Activated T-cell treated with anti-CD3 and anti-CD28 coated beads, Interleukin-2, amount 50 U/mL, for 1 hour (primary cell): ENCODE measurements around the gene PHLDA2.
A peak's percentile ranks its signal among the peaks of the same experiment; 100 is the strongest.
"Not testable (repeated sequence)": the region's sequence is repeated elsewhere in the genome, so short reads cannot be mapped to it uniquely, and the experiment has no call there.

Experiments used
- DNase-seq: peaks from one replicate; pipeline ENCODE4 v3.0.0-alpha.2; 2020

Gene PHLDA2

DNA sequence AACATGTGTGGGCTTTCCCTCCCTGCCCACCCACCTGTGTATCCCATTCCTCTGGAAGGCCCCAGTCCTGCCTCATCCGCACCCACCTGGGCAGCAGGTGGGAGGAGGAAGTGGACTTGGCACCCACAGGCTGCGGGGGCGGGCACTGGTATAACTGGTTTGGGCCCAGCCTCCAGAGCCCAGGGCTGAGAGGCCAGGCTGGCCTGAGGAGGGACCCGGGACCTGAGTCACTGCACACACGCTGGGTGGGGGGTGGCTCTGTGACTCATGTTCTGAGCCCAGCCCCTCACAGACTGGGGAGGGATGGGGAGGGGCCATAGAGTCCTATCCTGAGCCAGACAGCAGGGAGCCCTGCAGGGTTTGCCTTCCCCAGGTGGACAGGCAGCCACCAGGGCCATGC, 16.7 kb downstream of the PHLDA2 start:
- no peak for DNase-seq

DNA sequence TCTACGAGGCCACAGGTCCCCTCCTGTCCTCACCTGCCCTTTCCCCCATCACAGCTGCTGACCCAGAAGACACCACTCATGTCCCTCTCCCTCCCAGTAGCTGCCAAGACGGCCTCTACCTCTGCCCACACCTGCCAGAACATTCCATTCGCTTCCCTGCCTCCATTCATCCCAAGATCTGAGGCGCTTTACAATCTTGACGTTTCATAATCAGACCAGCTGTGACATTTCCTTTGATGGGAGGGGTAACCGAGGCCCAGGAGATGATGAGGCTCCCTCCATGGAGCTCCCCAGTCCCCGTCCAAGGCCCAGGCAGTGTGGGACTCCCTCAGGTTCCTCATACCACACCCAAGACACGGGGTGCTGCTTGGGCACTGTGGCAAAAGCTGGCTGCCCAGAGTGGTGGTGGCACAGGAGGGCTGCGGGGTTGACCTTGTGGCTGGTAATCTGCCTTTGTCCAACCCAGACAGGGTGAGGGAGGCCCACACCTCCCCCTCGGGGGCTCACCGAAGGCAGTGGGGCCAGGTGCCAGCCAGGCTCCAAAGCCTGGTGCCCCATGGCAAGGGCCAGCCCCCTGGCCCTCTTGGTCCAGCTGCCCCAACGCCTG, 17.3 kb downstream of the PHLDA2 start:
- no peak for DNase-seq

DNA sequence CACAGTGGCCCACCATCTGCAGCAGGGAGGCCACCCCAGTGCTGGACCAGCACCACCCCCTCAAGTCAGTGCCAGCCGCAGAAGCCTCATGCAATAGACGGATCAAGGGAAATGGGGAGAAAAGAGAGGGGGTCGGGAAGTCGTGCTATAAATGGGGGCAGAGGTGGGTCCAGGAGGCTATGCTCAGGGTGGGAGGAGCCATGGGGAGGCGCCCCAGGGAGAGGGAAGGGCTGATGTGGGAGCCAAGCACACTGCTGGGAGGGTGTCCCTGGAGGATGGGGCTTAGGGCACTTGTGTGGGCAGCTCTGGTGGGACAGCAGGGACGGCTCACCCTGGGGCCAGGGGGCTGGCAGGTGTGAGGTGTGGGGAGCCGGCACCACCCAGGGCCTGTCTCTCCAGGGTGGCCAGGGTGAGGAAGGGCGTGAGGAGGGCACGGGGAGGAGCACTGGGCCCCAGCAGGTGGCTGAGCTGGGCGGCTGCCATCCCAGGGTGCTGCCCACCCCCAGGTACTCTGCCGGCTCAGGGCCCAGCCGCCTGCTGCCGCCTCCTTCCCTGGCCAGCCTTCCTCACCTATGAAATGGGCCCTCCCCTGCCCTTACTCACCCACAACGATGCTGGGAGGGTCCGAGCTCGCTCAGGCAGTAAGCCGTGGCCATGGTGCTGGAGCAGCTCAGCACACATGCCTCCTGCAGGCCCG, 18.0 kb downstream of the PHLDA2 start:
- DNase-seq = no peak

DNA sequence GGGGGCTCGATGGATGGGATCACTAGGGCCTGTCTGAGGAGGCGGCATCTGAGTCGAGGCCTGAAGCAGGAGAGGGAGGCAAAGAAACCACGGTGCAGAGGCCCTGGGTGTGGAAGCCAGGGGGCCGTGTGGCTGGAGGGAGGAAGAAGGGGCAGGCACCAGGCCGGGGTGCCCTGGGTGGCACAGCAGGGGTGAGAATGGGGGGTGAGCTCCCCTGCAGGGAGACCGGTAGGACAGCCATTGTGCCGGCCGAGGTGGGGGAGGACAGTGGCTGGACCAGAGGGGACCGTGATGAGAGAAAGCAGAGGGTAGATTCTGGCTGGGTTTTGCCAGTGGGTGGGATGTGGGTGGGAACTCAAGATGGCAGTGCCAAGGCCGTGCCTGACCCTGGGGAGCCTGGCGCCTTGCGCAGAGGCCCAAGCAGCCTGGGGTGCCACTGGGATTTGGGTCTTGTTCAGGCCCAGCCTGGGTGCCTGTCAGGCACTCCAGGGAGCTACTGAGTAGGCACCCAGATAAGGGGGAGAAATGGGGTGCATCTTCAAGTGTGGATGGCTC, 18.7 kb downstream of the PHLDA2 start:
- no peak for DNase-seq

DNA sequence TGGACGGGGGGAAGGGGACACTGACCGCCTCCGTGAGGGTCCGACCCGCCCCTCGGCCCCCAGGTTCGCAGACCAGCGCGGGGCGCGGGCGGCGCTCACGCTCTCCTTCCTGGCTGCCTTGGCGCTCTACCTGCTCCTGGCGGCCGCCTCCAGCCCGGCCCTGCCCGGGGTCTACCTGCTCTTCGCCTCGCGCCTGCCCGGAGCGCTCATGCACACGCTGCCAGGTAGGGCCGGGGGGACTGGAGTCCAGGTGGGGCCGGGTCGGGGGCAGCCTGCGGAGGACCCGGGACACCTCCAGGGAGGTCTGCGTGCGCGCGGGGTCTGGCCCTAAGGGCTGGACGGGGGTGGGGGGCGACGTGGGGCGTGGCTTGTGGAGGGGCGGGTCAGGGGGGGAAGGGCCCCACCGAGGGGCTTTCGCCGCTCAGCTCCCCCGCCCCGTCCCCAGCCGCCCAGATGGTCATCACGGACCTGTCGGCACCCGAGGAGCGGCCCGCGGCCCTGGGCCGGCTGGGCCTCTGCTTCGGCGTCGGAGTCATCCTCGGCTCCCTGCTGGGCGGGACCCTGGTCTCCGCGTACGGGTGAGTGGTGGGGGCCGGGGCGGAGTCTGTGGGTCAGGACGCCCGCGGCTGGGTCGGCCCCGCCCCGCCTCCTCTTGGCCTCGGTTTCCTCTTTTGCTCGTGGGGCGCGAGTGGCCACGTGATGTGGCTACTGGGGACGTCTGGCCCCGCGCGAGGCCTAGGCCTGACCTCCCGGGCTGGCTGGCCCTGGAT, 19.9 kb downstream of the PHLDA2 start:
- DNase-seq = no peak

DNA sequence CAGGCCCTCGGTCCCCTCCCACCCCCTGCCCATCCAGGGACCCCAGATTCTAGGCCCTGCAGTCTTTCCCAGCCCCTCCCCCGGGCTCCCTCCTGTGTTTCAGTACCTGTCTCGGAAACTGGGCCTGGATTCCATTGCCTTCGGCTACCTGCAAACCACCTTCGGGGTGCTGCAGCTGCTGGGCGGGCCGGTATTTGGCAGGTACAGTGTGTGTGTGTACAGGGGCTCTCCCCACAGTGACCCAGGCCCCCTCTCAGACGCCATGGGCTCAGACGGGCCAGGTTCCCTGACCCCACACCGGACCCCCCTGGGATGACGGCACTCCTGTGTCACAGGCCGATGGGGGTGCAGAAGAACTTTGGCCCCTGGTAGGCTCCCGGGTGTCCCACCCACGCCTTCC, 21.1 kb downstream of the PHLDA2 start:
- DNase-seq = no peak

DNA sequence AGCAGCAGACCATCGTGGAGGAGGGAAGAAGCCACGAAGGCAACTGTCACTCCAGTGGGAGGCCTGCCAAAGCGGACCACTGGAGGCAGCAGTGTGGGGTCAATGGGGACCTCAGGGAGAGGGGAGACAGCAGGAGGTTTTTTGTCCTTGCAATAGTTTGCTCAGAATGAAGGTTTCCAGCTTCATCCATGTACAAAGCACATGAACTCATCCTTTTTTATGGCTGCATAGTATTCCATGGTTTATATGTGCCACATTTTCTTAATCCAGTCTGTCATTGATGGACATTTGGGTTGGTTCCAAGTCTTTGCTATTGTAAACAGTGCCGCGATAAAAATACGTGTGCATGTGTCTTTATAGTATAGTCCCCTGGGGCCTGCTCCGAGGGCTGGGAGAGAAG, 23.9 kb downstream of the PHLDA2 start:
- not testable (repeated sequence) for DNase-seq

- DNase-seq = no peak
These were observed 24.8 kb downstream of the PHLDA2 start for GRCh38 chr11:2904153-2905052.

DNA sequence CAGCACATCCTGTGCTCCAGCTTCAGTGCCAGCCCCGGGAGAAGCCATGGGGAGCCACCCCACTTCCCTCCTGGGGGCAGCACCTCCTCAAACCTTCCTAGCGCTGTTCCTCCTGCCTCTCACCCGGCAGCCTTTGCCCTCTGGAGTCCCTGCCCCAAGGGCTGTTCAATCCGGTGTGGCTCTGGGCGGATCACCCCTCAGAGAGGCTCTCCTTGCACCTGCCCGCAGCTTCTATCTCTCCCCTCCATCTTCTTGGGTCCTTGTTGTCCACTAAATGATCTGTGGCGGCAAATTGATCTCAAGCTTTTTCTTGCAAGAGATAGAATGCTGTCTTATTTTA, 25.6 kb downstream of the PHLDA2 start:
- no peak for DNase-seq

DNA sequence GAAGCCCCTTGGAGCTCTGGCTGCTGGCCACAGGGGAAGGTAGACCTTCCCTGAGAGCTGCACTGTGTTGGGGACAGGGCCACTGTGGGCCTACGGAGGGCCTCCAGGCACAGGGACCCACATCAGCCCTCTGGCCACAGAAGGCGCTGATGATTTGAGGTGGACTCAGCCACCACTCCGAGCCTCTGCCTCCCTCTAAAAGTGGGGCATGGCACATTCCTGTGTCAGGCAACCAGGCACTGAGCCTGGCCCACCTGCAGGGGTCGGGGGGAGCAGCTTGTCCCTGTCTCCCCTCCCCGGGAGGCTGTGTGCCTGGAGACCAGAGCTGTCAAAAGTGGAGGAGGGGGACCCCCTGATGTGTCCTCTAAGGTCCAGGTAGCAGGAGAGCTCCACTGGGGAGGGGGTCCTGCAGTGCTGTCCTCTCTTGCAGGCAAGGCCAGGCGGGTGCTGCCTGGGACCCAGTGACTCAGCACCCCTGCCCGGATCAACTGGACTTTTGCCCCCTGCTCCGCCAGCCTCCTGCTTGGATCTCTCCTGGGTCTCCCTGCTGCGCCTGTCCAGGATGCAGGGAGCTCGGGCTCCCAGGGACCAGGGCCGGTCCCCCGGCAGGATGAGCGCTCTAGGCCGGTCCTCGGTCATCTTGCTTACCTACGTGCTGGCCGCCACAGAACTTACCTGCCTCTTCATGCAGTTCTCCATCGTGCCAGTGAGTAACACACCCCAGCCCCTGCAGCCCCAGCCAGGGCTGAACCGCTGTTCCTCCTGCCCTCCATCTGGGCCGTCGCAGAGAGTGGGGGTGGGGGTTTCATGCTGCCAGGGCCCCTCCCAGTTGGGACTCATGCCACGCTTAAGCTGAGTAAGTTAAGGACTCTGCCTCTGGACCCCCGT, 26.2 kb downstream of the PHLDA2 start:
- no peak for DNase-seq

- peak; percentile 85 for DNase-seq
These were observed 27.1 kb downstream of the PHLDA2 start for GRCh38 chr11:2901854-2902783.

DNA sequence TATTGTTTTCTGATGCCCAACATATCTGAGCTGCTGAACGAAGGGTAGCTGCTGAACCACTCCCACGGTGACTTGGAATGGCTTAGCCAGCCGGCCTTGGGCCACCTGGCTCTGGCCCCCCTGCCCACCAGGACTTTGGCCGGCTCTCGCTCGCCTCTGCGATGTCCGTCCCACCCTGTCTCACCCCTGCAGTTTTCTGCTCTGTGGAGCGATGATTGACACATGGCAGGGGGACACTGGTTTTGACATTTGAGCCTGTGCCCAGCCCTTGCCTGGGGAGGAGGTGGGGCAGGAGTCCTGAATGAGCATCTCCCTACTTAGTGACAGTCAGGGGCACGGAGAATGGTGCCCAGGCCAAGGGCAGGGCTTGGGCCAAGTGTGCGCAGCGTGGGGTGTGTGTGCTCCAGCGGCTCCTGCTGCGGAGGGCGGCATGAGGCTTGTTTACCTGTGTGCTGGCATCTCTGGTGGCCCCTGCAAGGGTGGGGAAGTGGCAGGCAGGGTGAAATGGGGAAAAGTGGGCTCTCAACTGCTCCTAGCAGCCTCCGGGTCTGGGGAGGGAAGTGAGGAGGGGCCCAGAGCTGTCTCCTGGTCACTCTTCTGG, 27.9 kb downstream of the PHLDA2 start:
- no peak for DNase-seq

DNA sequence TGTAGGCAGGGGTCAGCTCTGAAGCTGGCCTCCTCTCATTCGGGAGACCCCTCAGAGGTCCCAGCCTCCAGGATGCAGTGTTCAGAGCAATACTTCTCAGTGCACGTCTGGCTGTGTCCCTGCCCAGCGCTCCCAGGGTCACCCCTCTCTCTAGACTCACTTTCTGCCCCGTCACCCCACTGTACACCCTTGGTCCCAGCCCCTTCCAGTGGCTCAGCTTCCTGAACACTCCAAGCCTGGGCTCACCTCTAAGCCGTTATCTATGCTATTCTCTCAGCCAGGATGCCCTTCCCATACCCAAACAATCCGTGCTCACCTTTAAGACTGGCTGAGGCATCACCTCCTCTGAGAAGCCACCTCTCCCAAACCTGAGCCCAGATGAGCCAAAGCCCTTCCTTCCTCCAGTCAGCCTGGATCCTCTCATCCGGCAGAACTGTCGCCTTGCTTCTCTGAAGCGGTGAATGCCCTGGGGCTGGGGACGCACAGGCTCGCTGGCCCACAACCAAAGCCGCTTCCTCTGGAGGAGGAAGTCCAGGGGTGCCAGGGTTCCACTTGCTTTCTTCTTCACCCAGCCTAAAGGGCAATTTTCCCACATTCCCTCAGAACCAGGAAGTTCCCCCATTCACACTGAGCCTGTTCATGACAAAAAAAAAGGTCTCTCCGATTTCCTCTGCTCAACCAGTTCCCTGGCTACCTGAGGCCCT, 30.0 kb downstream of the PHLDA2 start:
- DNase-seq = no peak

DNA sequence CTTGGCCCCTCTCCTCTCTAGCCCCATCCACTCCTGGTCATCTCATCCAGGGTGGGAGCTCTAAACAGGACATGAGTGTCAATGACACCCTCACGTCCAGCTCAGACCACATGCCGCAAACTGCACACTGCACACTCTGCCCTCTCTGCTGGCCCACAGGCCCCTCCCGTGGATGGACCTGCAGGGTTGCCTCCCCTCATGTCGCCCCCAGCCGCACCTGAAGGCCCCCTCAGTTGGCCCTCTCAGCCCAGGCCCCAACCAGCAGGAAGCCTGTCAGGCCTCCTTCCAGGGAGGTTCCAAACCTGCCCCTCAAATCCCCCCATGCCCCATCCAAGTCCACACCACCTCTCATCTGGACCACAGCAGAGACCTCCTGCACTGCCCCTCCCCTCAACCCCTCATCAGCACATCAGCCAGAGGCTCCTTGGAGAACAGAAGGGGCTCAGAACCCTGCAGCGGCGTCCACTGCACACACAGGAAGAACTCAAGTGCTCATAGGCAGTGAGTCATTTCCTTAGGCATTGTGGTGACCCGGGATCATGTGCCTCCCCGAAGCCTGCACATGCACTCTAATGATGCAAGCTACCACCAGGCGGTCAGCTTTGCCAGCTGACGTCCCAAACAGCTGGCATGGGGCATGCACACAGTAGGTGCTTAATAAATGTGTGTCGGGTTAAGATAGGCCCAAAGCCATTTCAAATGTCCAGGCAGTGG, 30.7 kb downstream of the PHLDA2 start:
- DNase-seq = peak; percentile 52

- DNase-seq = no peak
These were observed 32.2 kb downstream of the PHLDA2 start for GRCh38 chr11:2897048-2897447.

GRCh38 chr11:2896047-2896446, 33.2 kb downstream of the PHLDA2 start:
- no peak for DNase-seq

DNA sequence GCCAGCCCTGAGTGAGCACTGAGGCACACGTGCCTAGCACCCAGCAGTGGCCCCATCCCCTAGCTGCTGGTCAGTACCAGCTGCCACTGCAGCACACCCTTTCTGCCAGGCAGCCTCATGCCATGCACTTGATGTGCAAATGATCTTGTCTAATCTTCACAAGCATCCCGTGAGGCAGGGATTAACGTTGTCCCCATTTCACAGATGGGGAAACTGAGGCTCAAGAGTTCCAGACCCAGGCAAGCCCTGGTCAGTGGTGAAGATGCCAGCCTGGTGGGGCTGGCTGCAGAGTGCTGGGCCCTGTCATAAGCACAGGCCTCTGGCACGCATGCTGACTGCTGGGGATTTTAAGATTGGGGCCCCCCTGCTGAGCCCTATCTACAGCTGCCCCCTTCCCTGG, 35.3 kb downstream of the PHLDA2 start:
- no peak for DNase-seq

DNA sequence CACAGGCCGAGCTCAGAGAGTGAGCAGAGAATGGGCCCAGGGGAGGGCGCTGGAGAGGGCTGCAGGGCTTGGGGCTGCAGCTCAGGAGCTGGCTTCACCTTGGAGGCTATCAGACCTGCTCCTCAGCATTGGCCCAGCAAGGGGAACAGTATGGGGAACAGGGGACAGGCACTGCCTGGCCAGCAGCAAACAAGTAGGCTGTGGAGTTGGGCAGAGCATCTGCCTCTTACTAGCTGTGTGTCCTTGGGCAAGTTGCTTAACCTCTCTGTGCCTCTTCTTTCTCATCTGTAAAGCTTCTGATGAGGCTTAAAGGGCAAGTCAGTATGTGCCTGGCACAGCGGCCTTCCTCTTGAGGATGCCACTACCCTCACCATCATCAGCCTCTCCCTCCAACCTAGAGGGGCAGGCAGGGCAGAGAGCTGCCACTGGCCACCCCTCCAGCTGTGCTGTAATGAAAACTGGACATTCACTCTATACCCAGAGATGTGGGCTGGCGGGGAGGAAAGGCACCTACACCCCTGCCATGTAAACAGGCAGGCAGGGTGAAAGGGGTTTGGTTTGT, 36.2 kb downstream of the PHLDA2 start:
- no peak for DNase-seq
